Measurements from ENCODE around the gene MEIS1. TPM values are rescaled to one million over a fixed set of nuclear protein-coding genes. Genes with fewer than 3 reads are reported as not detected.

The MEIS1 gene
- total RNA-seq, 1 donor from 2014 or later, result not detected

DNA sequence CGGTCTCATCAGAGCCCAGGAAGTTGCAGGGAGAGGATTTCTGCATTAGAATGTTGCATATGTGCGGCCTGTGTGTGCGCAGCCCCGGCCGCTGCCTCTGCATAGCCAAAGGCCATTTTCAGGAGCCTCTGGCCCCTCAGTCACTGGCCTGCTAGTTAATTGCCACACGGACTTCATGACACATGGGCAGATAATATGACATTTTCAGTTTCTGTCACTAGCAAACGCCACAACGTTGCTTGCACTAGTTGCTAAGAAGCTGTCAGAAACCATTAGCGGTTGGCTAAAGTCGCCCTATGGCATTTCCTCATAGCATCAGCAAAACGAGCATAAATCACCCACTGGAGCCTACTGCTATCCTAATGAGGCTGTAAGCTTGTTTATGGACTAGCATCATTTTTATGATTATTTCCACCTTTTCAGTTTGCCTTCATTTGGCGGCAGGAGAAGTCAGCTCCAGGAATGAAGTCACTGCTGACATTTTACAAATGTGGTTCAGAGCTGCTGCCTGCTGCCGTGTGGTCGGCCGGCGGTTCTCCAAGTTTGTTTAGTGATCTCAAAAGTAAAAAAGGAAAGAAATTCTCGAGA, 73.7 kb downstream of the MEIS1 start:
- Mint-ChIP-seq H3K4me3 (no peak overlapping the region), H3K36me3 (ENCODE audit: low read depth) (no peaks in the 10 kb centered on the region), H3K27me3 (peaks cover 2% of the 10 kb centered on the region), H3K27ac (no peak overlapping the region), H3K9me3 (no peaks in the 10 kb centered on the region), H3K4me1 (no peaks in the 10 kb centered on the region)
- intact Hi-C loops (cut with micrococcal nuclease), result no loop called here
- no peak for DNase-seq

DNA sequence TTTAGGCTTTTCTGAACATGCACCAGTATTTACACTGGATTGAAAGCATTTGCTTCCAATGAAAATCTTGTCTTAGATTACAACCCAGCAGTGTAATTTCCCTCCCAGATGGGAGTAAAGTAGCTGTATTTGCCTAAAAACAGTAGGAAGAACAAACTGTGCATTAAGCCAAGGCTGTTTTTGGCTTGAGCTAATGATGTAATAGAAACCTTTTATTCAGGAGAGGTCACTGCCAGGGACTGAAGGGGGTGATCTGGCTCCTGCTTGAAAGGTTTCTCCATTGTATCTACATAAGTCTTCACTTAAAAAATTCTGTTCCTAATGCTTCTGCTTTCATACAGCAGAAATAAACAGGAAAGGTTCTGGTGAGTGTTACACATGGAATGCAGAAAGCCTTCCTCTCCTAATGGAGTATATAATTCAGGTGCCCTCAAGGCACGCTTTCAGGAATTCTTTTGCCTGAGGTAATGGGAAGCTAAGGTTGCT, 74.4 kb downstream of the MEIS1 start:
- intact Hi-C loops (cut with micrococcal nuclease), result no loop called here
- no peak overlapping the region for H3K27ac Mint-ChIP-seq
- no peaks in the 10 kb centered on the region for H3K9me3 Mint-ChIP-seq
- H3K36me3 Mint-ChIP-seq (ENCODE audit: low read depth), result no peaks in the 10 kb centered on the region
- H3K4me1 Mint-ChIP-seq, result no peaks in the 10 kb centered on the region
- peaks cover 2% of the 10 kb centered on the region for H3K27me3 Mint-ChIP-seq
- H3K4me3 Mint-ChIP-seq, result no peak overlapping the region
- no peak for DNase-seq

GRCh38 chr2:66512626-66513025, 77.7 kb downstream of the MEIS1 start:
- H3K4me3 Mint-ChIP-seq, result no peak overlapping the region
- H3K9me3 Mint-ChIP-seq, result no peaks in the 10 kb centered on the region
- intact Hi-C loops (cut with micrococcal nuclease), result no loop called here
- DNase-seq, result no peak
- H3K27me3 Mint-ChIP-seq, result peaks cover 2% of the 10 kb centered on the region
- no peak overlapping the region for H3K27ac Mint-ChIP-seq
- no peaks in the 10 kb centered on the region for H3K4me1 Mint-ChIP-seq
- no peaks in the 10 kb centered on the region for H3K36me3 Mint-ChIP-seq (ENCODE audit: low read depth)

GRCh38 chr2:66515743-66516142, 80.8 kb downstream of the MEIS1 start:
- no peak for DNase-seq
- H3K9me3 Mint-ChIP-seq, result no peaks in the 10 kb centered on the region
- H3K4me1 Mint-ChIP-seq, result no peaks in the 10 kb centered on the region
- no peak overlapping the region for H3K4me3 Mint-ChIP-seq
- no peaks in the 10 kb centered on the region for H3K36me3 Mint-ChIP-seq (ENCODE audit: low read depth)
- no peaks in the 10 kb centered on the region for H3K27me3 Mint-ChIP-seq
- H3K27ac Mint-ChIP-seq, result no peak overlapping the region
- intact Hi-C loops (cut with micrococcal nuclease), result no loop called here

- no peak overlapping the region for H3K27ac Mint-ChIP-seq
- intact Hi-C loops (cut with micrococcal nuclease), result no loop called here
Measured at GRCh38 chr2:66516499-66516898, 81.6 kb downstream of the MEIS1 start.

DNA sequence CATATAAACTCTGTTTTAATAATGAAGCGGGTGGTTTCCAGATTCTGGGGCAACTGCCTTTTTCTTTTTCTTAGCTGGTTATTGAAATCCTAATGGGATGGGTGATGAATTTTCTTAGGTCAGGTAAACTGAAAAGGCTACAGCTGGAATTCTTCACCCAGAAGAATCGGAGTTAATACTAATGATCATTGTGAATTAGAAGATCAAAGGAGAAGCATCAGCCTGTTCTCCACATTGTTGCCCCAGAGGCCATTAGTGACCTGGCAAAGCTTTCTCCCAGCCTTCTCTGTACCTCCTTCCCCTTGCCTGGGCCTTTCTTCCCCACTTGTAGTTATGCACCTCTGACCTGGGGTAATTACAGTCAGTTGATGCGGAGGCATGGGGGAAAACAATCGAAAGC, 82.8 kb downstream of the MEIS1 start:
- Mint-ChIP-seq H3K4me3 (no peak overlapping the region), H3K9me3 (no peaks in the 10 kb centered on the region), H3K27me3 (no peaks in the 10 kb centered on the region), H3K4me1 (no peaks in the 10 kb centered on the region), H3K36me3 (ENCODE audit: low read depth) (no peaks in the 10 kb centered on the region), H3K27ac (no peak overlapping the region)
- intact Hi-C loops (cut with micrococcal nuclease), result no loop called here
- DNase-seq, result no peak

More at GRCh38 chr2:66516499-66516898, 81.6 kb downstream of the MEIS1 start:
- H3K9me3 Mint-ChIP-seq, result no peaks in the 10 kb centered on the region
- DNase-seq, result no peak
- H3K36me3 Mint-ChIP-seq (ENCODE audit: low read depth), result no peaks in the 10 kb centered on the region
- no peak overlapping the region for H3K4me3 Mint-ChIP-seq
- H3K4me1 Mint-ChIP-seq, result no peaks in the 10 kb centered on the region
- H3K27me3 Mint-ChIP-seq, result no peaks in the 10 kb centered on the region

GRCh38 chr2:66519264-66519843, 84.4 kb downstream of the MEIS1 start:
- Mint-ChIP-seq H3K27ac (no peak overlapping the region), H3K27me3 (no peaks in the 10 kb centered on the region), H3K9me3 (no peaks in the 10 kb centered on the region), H3K36me3 (ENCODE audit: low read depth) (no peaks in the 10 kb centered on the region), H3K4me1 (no peaks in the 10 kb centered on the region), H3K4me3 (no peak overlapping the region)
- no peak for DNase-seq
- intact Hi-C loops (cut with micrococcal nuclease), result no loop called here

DNA sequence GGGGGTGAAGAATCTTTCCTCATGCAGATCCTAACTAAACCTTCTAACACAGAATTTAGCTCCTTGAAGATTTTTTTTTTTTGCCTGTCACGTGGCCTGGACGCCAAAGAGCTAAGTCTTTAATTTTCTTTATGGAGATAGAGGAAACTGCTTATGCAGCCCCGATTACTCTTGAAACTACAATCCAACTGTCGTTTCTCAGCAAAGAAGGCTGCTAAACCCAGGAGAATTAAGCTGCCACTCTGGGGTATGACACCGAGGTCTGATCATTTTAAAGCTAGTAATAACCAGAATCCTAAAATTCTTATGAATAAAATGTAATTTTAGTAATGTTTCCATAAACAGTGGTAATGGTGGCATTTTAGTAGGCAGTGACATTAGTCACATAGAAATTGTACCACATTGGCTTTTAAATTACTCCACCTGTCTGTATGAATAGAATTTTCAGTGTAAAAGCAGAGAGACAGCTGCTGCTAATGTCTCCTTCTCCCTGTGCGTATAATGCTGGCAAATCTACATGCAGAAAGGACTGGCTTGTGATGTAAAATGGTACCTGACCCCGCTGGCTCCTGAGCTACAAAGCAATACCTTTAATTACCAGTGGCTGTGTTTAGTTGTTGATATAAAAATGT, 86.5 kb downstream of the MEIS1 start:
- no peaks in the 10 kb centered on the region for H3K4me1 Mint-ChIP-seq
- no peak overlapping the region for H3K4me3 Mint-ChIP-seq
- H3K27me3 Mint-ChIP-seq, result no peaks in the 10 kb centered on the region
- no peak for DNase-seq
- intact Hi-C loops (cut with micrococcal nuclease), result no loop called here
- H3K27ac Mint-ChIP-seq, result no peak overlapping the region
- H3K9me3 Mint-ChIP-seq, result no peaks in the 10 kb centered on the region
- H3K36me3 Mint-ChIP-seq (ENCODE audit: low read depth), result no peaks in the 10 kb centered on the region

DNA sequence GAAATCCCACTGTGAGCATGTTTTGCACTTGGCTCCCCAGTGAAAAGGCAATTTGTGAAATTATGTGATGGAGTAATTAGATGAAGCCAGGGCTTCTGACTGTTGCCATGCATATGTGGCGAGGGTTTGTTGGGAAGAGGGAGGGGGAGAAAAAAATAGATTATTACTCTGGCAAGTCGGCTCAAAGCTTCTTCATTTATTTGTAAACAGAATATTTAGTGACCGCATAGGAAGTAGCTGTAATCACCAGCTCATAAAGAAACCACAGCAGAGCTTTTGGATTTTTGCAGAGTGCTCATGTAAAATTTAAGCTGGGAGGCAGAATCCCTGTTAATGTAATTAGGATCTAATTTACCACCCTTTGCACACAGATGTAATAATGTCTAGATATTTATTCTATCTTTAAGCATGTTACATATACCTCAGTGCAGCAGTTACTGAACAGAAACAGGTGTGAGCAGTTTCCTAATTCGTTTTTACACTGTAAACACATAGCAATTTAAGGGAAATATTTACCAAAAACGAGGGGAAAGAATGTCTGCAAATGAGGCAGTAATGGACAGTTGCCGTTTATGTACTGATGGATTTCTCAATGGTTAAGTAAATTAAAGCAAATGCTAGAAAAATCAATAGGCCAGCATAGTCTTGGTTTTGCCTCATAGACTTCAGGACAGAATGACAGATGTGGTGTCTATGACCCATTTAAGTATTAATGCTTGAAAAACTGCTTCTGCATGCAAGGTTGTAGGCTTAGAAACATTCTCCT, 87.9 kb downstream of the MEIS1 start:
- H3K36me3 Mint-ChIP-seq (ENCODE audit: low read depth), result no peaks in the 10 kb centered on the region
- H3K27ac Mint-ChIP-seq, result no peak overlapping the region
- no peak for DNase-seq
- no peaks in the 10 kb centered on the region for H3K4me1 Mint-ChIP-seq
- no peak overlapping the region for H3K4me3 Mint-ChIP-seq
- no peaks in the 10 kb centered on the region for H3K27me3 Mint-ChIP-seq
- intact Hi-C loops (cut with micrococcal nuclease), result no loop called here
- no peaks in the 10 kb centered on the region for H3K9me3 Mint-ChIP-seq

- Mint-ChIP-seq H3K4me3 (no peak overlapping the region), H3K36me3 (ENCODE audit: low read depth) (no peaks in the 10 kb centered on the region), H3K9me3 (no peaks in the 10 kb centered on the region), H3K27ac (no peak overlapping the region), H3K4me1 (no peaks in the 10 kb centered on the region), H3K27me3 (no peaks in the 10 kb centered on the region)
- intact Hi-C loops (cut with micrococcal nuclease), result no loop called here
- no peak for DNase-seq
Measured at GRCh38 chr2:66523377-66523969, 88.5 kb downstream of the MEIS1 start.

GRCh38 chr2:66523990-66524389, 89.1 kb downstream of the MEIS1 start:
- intact Hi-C loops (cut with micrococcal nuclease), result no loop called here
- no peak overlapping the region for H3K4me3 Mint-ChIP-seq
- H3K4me1 Mint-ChIP-seq, result no peaks in the 10 kb centered on the region
- H3K9me3 Mint-ChIP-seq, result no peaks in the 10 kb centered on the region
- no peaks in the 10 kb centered on the region for H3K27me3 Mint-ChIP-seq
- no peak for DNase-seq
- H3K36me3 Mint-ChIP-seq (ENCODE audit: low read depth), result no peaks in the 10 kb centered on the region
- H3K27ac Mint-ChIP-seq, result no peak overlapping the region

DNA sequence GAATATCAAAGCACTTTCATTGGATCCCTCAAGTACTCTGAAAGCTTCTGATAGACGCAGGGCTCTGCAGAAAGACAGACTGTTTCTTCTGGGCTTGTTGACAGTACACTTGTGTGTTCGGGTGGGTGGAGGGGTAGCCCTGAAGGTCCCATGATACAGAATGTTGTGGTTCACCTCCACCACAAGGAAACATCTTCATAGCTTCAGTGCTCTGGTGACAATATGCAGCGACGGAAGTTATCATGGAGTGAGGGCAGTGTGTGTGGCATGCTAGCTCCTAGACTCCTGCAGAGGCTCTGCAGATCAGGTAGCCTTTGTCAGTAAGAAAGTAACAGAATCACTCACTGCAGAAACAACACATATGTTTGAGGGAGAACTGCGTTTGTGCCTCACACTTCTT, 90.7 kb downstream of the MEIS1 start:
- no peak for DNase-seq
- intact Hi-C loops (cut with micrococcal nuclease), result no loop called here
- Mint-ChIP-seq H3K36me3 (ENCODE audit: low read depth) (no peaks in the 10 kb centered on the region), H3K4me1 (no peaks in the 10 kb centered on the region), H3K27me3 (no peaks in the 10 kb centered on the region), H3K9me3 (no peaks in the 10 kb centered on the region), H3K4me3 (no peak overlapping the region), H3K27ac (no peak overlapping the region)

DNA sequence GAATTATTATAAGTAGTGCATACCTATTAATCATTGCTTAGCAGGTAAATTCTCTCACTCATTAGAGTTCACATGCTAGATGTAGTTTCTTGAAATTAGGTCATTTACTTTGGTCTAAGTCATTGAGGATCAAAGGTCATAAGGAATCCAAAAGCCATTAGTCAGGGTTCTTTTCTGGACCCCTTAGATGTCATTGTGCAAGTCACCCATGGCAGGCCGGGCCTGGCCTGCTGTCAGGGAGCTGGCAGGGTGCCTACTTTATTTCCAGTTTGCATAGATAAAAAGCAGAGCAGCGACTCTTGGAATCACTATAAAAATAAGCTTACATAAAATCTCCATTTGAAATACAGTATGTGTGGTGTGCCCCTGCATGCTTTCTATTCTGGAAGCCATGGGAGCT, 91.3 kb downstream of the MEIS1 start:
- intact Hi-C loops (cut with micrococcal nuclease), result no loop called here

More for the DNA sequence above, 91.3 kb downstream of the MEIS1 start:
- H3K27ac Mint-ChIP-seq, result no peak overlapping the region
- no peak overlapping the region for H3K4me3 Mint-ChIP-seq
- H3K36me3 Mint-ChIP-seq (ENCODE audit: low read depth), result no peaks in the 10 kb centered on the region
- H3K27me3 Mint-ChIP-seq, result no peaks in the 10 kb centered on the region
- H3K4me1 Mint-ChIP-seq, result no peaks in the 10 kb centered on the region
- H3K9me3 Mint-ChIP-seq, result no peaks in the 10 kb centered on the region
- no peak for DNase-seq

Measured in activated CD4-positive, alpha-beta T cell treated with anti-CD3 and anti-CD28 coated beads, Interleukin-2, amount 10 ng/mL, durations not matched to agents 24 days and 14 days (primary cell).